Transverse colon (tissue), 4 donors: ENCODE data around the gene NRSN2. TPM values are rescaled to one million over a fixed set of nuclear protein-coding genes. Genes with fewer than 3 reads are reported as not detected.

Experiments used
- DNase-seq: peaks from one replicate; pipeline ENCODE4 v3.0.0-alpha.2; 2019
- H3K27ac ChIP-seq, 4 donors: fragments of 200-600 bp; sonication (generic); 2 replicates each; pipeline ENCODE4 v1.5.1; 2016 to 2018; ENCODE audit warnings: inconsistent platforms in 4 of 4
- H3K27me3 ChIP-seq: fragments of 200-600 bp; sonication (generic); 2 replicates; pipeline ENCODE4 v1.5.1; 2017; ENCODE audit warnings: inconsistent platforms
- H3K36me3 ChIP-seq, 4 donors: fragments of 200-600 bp; sonication (generic); 2 replicates each; pipeline ENCODE4 v1.5.1; 2017 to 2019; ENCODE audit warnings: inconsistent platforms in 4 of 4
- H3K4me1 ChIP-seq, 4 donors: fragments of 200-600 bp; sonication (generic); 2 replicates each; pipeline ENCODE4 v1.5.1; 2017 to 2020; ENCODE audit warnings: inconsistent platforms in 4 of 4
- H3K4me3 ChIP-seq, 4 donors: fragments of 200-600 bp; sonication (generic); 1 replicate in 1 of 4; 2 replicates in 3 of 4; pipeline versions ENCODE4 v1.5.1 to v1.6.1; 2017 to 2019; ENCODE audit warnings: inconsistent platforms in 4 of 4
- H3K9me3 ChIP-seq, 2 donors: fragments of 200-600 bp; sonication (generic); 2 replicates each; pipeline ENCODE4 v1.5.1; 2017 to 2019; ENCODE audit warnings: inconsistent platforms in 2 of 2
- CTCF ChIP-seq, 5 experiments: fragments of 200-600 bp in 3 of 5; fragments of 450-650 bp in 2 of 5; sonication (generic) in 3 of 5; IDR thresholded peaks; 1 replicate in 2 of 5; 2 replicates in 3 of 5; pipeline ENCODE4 v1.5.1; 2016 to 2017; ENCODE audit warnings: antibody characterized with exemption in 5 of 5, inconsistent platforms in 3 of 5, mild to moderate bottlenecking in 2 of 5, moderate library complexity in 1 of 5
- EP300 ChIP-seq: sonication (generic); formaldehyde crosslinking; IDR thresholded peaks from one replicate; pipeline ENCODE4 v1.6.1; 2017; ENCODE audit warnings: antibody characterized with exemption, low read depth
- POLR2A ChIP-seq: fragments of 450-650 bp; IDR thresholded peaks from one replicate; pipeline ENCODE4 v1.6.1; 2016; ENCODE audit warnings: antibody characterized with exemption, mild to moderate bottlenecking, moderate library complexity
- POLR2AphosphoS5 ChIP-seq, 3 donors: sonication (generic); formaldehyde crosslinking; IDR thresholded peaks; one replicate each; pipeline ENCODE4 v1.6.1; 2016; ENCODE audit warnings: antibody characterized with exemption in 3 of 3
- WGBS, 2 donors: methylation state at CpG; one replicate each; pipeline ENCODE4 v1.1.5; 2018; ENCODE audit warnings: low coverage in 1 of 2; 5-methylcytosine and 5-hydroxymethylcytosine counted together
- in situ Hi-C, 4 donors: fragments of 200-750 bp; cut with MboI; loops; one replicate each; pipeline versions ENCODE4 v1.15.0 to v1.15.1; 2017; ENCODE audit warnings: low sequenced_read_pairs in 3 of 4, low pct_ligation_motif_present in 1 of 4, low pct_unique_long_range_greater_than_20kb in 1 of 4
- intact Hi-C: fragments of 100-400 bp; cut with DNase I; formaldehyde crosslinking; loops from one replicate; pipeline ENCODE4 v1.15.1; 2023; ENCODE audit warnings: low total_unique reads
- total RNA-seq, 4 donors: library from RNA; depleted of rRNA; stranded (reverse); fragments of >200 nt; gene quantifications; one replicate each; pipeline ENCODE4 v1.1.0, GENCODE V29; 2016

The NRSN2 gene
- total RNA-seq, 4 donors from 2014 or later = 7.1 to 18.0 (median 12.8) TPM

GRCh38 chr20:309841-310644 lies 36.9 kb upstream of the NRSN2 start:
- in situ Hi-C loops = no loop called here
- H3K27me3 ChIP-seq = no peaks in the 10 kb centered on the region
- H3K4me3 ChIP-seq = peak overlapping the region; percentile 4 to 42 (median 26)
- peaks cover 0 to 13% (median 0%) of the 10 kb centered on the region in 4 donors for H3K4me1 ChIP-seq
- DNase-seq = peak; percentile 91
- H3K27ac ChIP-seq = peak overlapping the region; percentile 79 to 88 (median 81)
- intact Hi-C loops = no loop called here
- no peaks in the 10 kb centered on the region for H3K9me3 ChIP-seq
- WGBS, 2 donors = 32% methylated on average over 29 of the region's 31 CpGs; no CpG with 5 or more reads in 1 of the 2 donors
- no peaks in the 10 kb centered on the region for H3K36me3 ChIP-seq
- TF ChIP-seq EP300 = no peak
- no peak for TF ChIP-seq CTCF (IDR thresholded peaks at IDR 0.05)
- TF ChIP-seq POLR2AphosphoS5 (IDR thresholded peaks at IDR 0.05) = no peak
- TF ChIP-seq POLR2A = no peak

- no peak for DNase-seq
- no peaks in the 10 kb centered on the region for H3K36me3 ChIP-seq
- peak overlapping the region; percentile 79 to 88 (median 81) for H3K27ac ChIP-seq
- no peaks in the 10 kb centered on the region for H3K27me3 ChIP-seq
- H3K4me3 ChIP-seq = peak overlapping the region in 2 of 4 donors; percentile 36 to 42
- no peak for TF ChIP-seq EP300
- no peak for TF ChIP-seq CTCF (IDR thresholded peaks at IDR 0.05)
- TF ChIP-seq POLR2AphosphoS5 (IDR thresholded peaks at IDR 0.05) = no peak
- no peak for TF ChIP-seq POLR2A
- H3K4me1 ChIP-seq = peaks cover 0 to 13% (median 0%) of the 10 kb centered on the region in 4 donors
- 35% methylated on average over 4 to 7 of the region's 7 CpGs for WGBS, 2 donors
- no peaks in the 10 kb centered on the region for H3K9me3 ChIP-seq
- in situ Hi-C loops = no loop called here
- intact Hi-C loops = no loop called here
Observed at GRCh38 chr20:310645-311044, 36.3 kb upstream of the NRSN2 start.

- no peak for DNase-seq
- no peak for TF ChIP-seq POLR2AphosphoS5 (IDR thresholded peaks at IDR 0.05)
- TF ChIP-seq POLR2A = no peak
- TF ChIP-seq CTCF (IDR thresholded peaks at IDR 0.05) = no peak
- no peak for TF ChIP-seq EP300
- Histone ChIP-seq H3K27ac (no peak overlapping the region), H3K27me3 (no peaks in the 10 kb centered on the region), H3K4me1 (peaks cover 0 to 13% (median 0%) of the 10 kb centered on the region in 4 donors), H3K36me3 (no peaks in the 10 kb centered on the region), H3K9me3 (no peaks in the 10 kb centered on the region), H3K4me3 (no peak overlapping the region)
- 93 to 95% methylated on average over 6 to 7 of the region's 7 CpGs for WGBS, 2 donors
- intact Hi-C loops (no loop called here), in situ Hi-C loops (no loop called here)
Observed at GRCh38 chr20:311609-312008, 35.3 kb upstream of the NRSN2 start.

GRCh38 chr20:312067-312466 lies 34.8 kb upstream of the NRSN2 start:
- intact Hi-C loops = no loop called here

More at GRCh38 chr20:312067-312466, 34.8 kb upstream of the NRSN2 start:
- in situ Hi-C loops = no loop called here
- TF ChIP-seq POLR2AphosphoS5 (IDR thresholded peaks at IDR 0.05) = no peak
- TF ChIP-seq EP300 = no peak
- no peak for TF ChIP-seq CTCF (IDR thresholded peaks at IDR 0.05)
- TF ChIP-seq POLR2A = no peak
- H3K9me3 ChIP-seq = no peaks in the 10 kb centered on the region
- no peak overlapping the region for H3K4me3 ChIP-seq
- WGBS, 2 donors = 93 to 97% methylated on average over 7 to 8 of the region's 8 CpGs
- H3K36me3 ChIP-seq = no peaks in the 10 kb centered on the region
- H3K27me3 ChIP-seq = no peaks in the 10 kb centered on the region
- H3K27ac ChIP-seq = no peak overlapping the region
- DNase-seq = no peak
- H3K4me1 ChIP-seq = peaks cover 0 to 13% (median 0%) of the 10 kb centered on the region in 4 donors
